Loucy (cell line): ENCODE data around the gene TAS1R3.

Experiments
- H2AFZ ChIP-seq: fragments of 200-600 bp; sonication (generic); 2 replicates; pipeline ENCODE4 v1.6.0; 2016; ENCODE audit warnings: antibody characterized with exemption, mild to moderate bottlenecking, low read length, moderate library complexity
- H3F3A ChIP-seq: fragments of 200-600 bp; 2 replicates; pipeline ENCODE4 v1.6.0; 2016; ENCODE audit warnings: antibody characterized with exemption, low read depth, mild to moderate bottlenecking
- H3K27me3 ChIP-seq: fragments of 200-600 bp; sonication (generic); 2 replicates; pipeline ENCODE4 v1.6.1; 2014; ENCODE audit warnings: low read length, mild to moderate bottlenecking; ENCODE audit not compliant: insufficient read depth, poor library complexity, severe bottlenecking
- H3K36me3 ChIP-seq: fragments of 200-600 bp; sonication (generic); 2 replicates; pipeline ENCODE4 v1.6.1; 2016; ENCODE audit warnings: low read length; ENCODE audit not compliant: insufficient read depth
- H3K4me1 ChIP-seq: fragments of 200-600 bp; sonication (generic); 2 replicates; pipeline ENCODE4 v1.5.1; 2014; ENCODE audit warnings: low read length, mild to moderate bottlenecking; ENCODE audit not compliant: insufficient read depth, poor library complexity, severe bottlenecking
- H3K4me2 ChIP-seq: fragments of 200-600 bp; sonication (generic); 2 replicates; pipeline ENCODE4 v1.6.0; 2014; ENCODE audit warnings: antibody characterized with exemption, low read length, low read depth, mild to moderate bottlenecking; ENCODE audit not compliant: poor library complexity, severe bottlenecking
- H3K4me3 ChIP-seq: fragments of 200-600 bp; sonication (generic); 2 replicates; pipeline ENCODE4 v1.5.1; 2014; ENCODE audit warnings: low read length, mild to moderate bottlenecking, mixed read lengths; ENCODE audit not compliant: poor library complexity, severe bottlenecking
- H3K79me2 ChIP-seq: fragments of 200-600 bp; sonication (generic); 2 replicates; pipeline ENCODE4 v1.6.1; 2014; ENCODE audit warnings: low read length; ENCODE audit not compliant: insufficient read depth
- H3K9ac ChIP-seq: fragments of 200-600 bp; sonication (generic); 2 replicates; pipeline ENCODE4 v1.6.0; 2014; ENCODE audit warnings: mild to moderate bottlenecking, low read depth, low read length, moderate library complexity; ENCODE audit not compliant: poor library complexity, severe bottlenecking
- H3K9me2 ChIP-seq: fragments of 200-600 bp; sonication (generic); replicated peaks from 2 replicates; pipeline ENCODE4 v1.6.1; 2016; ENCODE audit warnings: low read depth, low read length, mixed read lengths
- H3K9me3 ChIP-seq: fragments of 200-600 bp; sonication (generic); 2 replicates; pipeline ENCODE4 v1.6.1; 2014; ENCODE audit warnings: mild to moderate bottlenecking, antibody characterized with exemption, low read length, low read depth; ENCODE audit not compliant: insufficient read depth
- H4K20me1 ChIP-seq: fragments of 200-600 bp; sonication (generic); 2 replicates; pipeline ENCODE4 v1.6.0; 2014; ENCODE audit warnings: antibody characterized with exemption, low read length, mild to moderate bottlenecking; ENCODE audit not compliant: insufficient read depth, poor library complexity, severe bottlenecking
- CTCF ChIP-seq: fragments of 200-600 bp; sonication (generic); conservative IDR thresholded peaks from 2 replicates; pipeline ENCODE4 v1.5.1; 2014; ENCODE audit warnings: mild to moderate bottlenecking, antibody characterized with exemption, low read length
- EZH2phosphoT487 ChIP-seq: fragments of 200-600 bp; IDR thresholded peaks from 2 replicates; pipeline ENCODE4 v1.6.1; 2018; ENCODE audit warnings: antibody characterized with exemption, mild to moderate bottlenecking, moderate library complexity, borderline replicate concordance

The TAS1R3 gene

DNA sequence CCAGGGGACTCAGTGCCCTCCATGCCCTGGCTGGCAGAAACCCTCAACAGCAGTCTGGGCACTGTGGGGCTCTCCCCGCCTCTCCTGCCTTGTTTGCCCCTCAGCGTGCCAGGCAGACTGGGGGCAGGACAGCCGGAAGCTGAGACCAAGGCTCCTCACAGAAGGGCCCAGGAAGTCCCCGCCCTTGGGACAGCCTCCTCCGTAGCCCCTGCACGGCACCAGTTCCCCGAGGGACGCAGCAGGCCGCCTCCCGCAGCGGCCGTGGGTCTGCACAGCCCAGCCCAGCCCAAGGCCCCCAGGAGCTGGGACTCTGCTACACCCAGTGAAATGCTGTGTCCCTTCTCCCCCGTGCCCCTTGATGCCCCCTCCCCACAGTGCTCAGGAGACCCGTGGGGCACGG, 2.8 kb upstream of the TAS1R3 start:
- no peaks in the 10 kb centered on the region for H3K36me3 ChIP-seq
- H3K4me3 ChIP-seq: no peak overlapping the region
- TF ChIP-seq EZH2phosphoT487 (no peak), CTCF (no peak)
- no peak overlapping the region for H3K4me2 ChIP-seq
- H3K79me2 ChIP-seq: peaks cover 31% of the 10 kb centered on the region
- no peaks in the 10 kb centered on the region for H3K9me2 ChIP-seq
- no peaks in the 10 kb centered on the region for H3K27me3 ChIP-seq
- no peaks in the 10 kb centered on the region for H3F3A ChIP-seq
- H3K9ac ChIP-seq: no peak overlapping the region
- H4K20me1 ChIP-seq: peaks cover 23% of the 10 kb centered on the region
- H3K4me1 ChIP-seq: peaks cover 20% of the 10 kb centered on the region
- H2AFZ ChIP-seq: no peak overlapping the region
- H3K9me3 ChIP-seq: no peaks in the 10 kb centered on the region

DNA sequence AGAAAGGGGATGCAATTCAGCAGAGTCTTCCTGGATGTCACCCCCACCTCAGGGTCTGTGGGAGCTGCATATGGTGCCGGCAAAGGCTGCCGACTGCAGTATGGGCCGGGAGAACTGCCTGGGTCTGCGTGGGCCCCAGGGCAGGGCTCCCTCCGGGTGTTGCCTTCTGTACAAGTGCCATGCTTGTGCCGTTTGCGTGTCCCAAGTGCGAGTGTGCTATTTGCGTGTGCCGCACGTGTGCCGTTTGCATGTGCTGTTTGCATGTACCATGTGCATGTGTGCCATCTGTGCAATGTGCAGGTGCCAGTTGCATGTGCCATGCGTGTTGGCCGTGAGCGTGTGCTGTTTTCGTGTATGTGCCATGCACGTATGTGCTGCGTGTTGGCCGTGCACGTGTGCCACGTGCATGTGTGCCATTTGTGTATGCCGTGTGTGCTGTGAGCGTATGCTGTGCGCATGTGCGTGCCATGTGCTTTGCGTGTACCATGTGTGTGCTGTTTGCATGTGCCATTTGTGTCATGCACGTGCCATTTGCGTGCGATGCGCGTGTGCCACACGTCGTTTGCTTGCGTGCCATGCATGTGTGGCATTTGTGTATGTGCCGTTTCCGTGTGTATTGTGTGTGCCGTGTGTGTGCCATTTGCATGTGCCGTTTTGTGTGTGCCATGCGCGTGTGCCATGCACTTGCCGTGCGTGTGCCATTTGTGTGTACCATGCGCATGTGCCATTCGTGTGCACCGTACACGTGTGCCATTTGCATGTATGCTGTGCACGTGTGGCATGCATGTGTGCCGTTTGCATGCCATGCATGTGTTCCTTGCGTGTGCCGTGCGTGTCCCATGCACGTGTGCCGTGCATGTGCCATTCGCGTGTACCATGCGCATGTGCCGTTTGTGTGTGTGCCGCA, 1.5 kb upstream of the TAS1R3 start:
- Histone ChIP-seq H3K79me2 (peaks cover 21% of the 10 kb centered on the region), H3K9ac (no peak overlapping the region), H3K27me3 (no peaks in the 10 kb centered on the region), H3K4me2 (no peak overlapping the region), H3F3A (no peaks in the 10 kb centered on the region), H4K20me1 (peaks cover 19% of the 10 kb centered on the region), H2AFZ (no peak overlapping the region), H3K4me3 (no peak overlapping the region), H3K9me2 (no peaks in the 10 kb centered on the region), H3K4me1 (peaks cover 17% of the 10 kb centered on the region), H3K9me3 (no peaks in the 10 kb centered on the region), H3K36me3 (no peaks in the 10 kb centered on the region)
- TF ChIP-seq CTCF: no peak
- TF ChIP-seq EZH2phosphoT487: no peak

GRCh38 chr1:1330366-1331067, 563 bp upstream of the TAS1R3 start:
- no peak overlapping the region for H3K4me3 ChIP-seq
- H3K36me3 ChIP-seq: no peaks in the 10 kb centered on the region
- TF ChIP-seq CTCF (no peak), EZH2phosphoT487 (no peak)
- no peak overlapping the region for H2AFZ ChIP-seq
- H3K4me2 ChIP-seq: no peak overlapping the region
- peaks cover 12% of the 10 kb centered on the region for H4K20me1 ChIP-seq
- no peaks in the 10 kb centered on the region for H3K9me2 ChIP-seq
- no peaks in the 10 kb centered on the region for H3F3A ChIP-seq
- H3K9ac ChIP-seq: no peak overlapping the region
- peaks cover 10% of the 10 kb centered on the region for H3K4me1 ChIP-seq
- H3K79me2 ChIP-seq: peaks cover 12% of the 10 kb centered on the region; the same call in 1 of the 2 replicates
- H3K27me3 ChIP-seq: no peaks in the 10 kb centered on the region
- H3K9me3 ChIP-seq: no peaks in the 10 kb centered on the region
